Calu3 (cell line): ENCODE measurements around the gene SEMA3B. TPM values are rescaled to one million over a fixed set of nuclear protein-coding genes. Genes with fewer than 3 reads are reported as not detected.
"Not testable (repeated sequence)": the region's sequence is repeated elsewhere in the genome, so short reads cannot be mapped to it uniquely, and the experiment has no call there.

Source experiments
- BruUV-seq: library from RNA; stranded (reverse); fragments of 400-500 nt; replicated peaks from 2 replicates; lab custom pipeline; 2021; lab: Mats Ljungman, UMichigan
- CTCF ChIA-PET: fragments of 300-600 bp; sonication (Branson Sonifier 250); formaldehyde crosslinking; loops from one replicate; lab custom pipeline; 2022; ENCODE audit warnings: antibody characterized with exemption; lab: Charles Lee
- DNase-seq: peaks from one replicate; pipeline ENCODE4 v3.0.0; 2022
- H3K27ac Mint-ChIP-seq: one replicate; pipeline ENCODE4 v1.8.0; 2022; ENCODE audit warnings: mixed read lengths; ENCODE audit not compliant: unreplicated experiment
- H3K27me3 Mint-ChIP-seq: one replicate; pipeline ENCODE4 v1.8.0; 2022; ENCODE audit warnings: mixed read lengths; ENCODE audit not compliant: unreplicated experiment
- H3K36me3 Mint-ChIP-seq: one replicate; pipeline ENCODE4 v1.8.0; 2022; ENCODE audit warnings: mild to moderate bottlenecking, moderate library complexity, mixed read lengths; ENCODE audit not compliant: insufficient read depth, unreplicated experiment
- H3K4me1 Mint-ChIP-seq: one replicate; pipeline ENCODE4 v1.8.0; 2022; ENCODE audit warnings: mild to moderate bottlenecking, low read depth, mixed read lengths; ENCODE audit not compliant: unreplicated experiment
- H3K4me3 Mint-ChIP-seq: one replicate; pipeline ENCODE4 v1.8.0; 2022; ENCODE audit warnings: mild to moderate bottlenecking, low read depth, moderate library complexity, mixed read lengths; ENCODE audit not compliant: unreplicated experiment
- H3K9me3 Mint-ChIP-seq: one replicate; pipeline ENCODE4 v1.8.0; 2022; ENCODE audit warnings: low read depth, mixed read lengths; ENCODE audit not compliant: unreplicated experiment
- CTCF ChIP-seq: fragments of 200-600 bp; IDR thresholded peaks from one replicate; pipeline ENCODE4 v1.8.0; 2022; ENCODE audit warnings: antibody characterized with exemption; ENCODE audit not compliant: unreplicated experiment
- intact Hi-C: fragments of 100-400 bp; cut with micrococcal nuclease; formaldehyde crosslinking; loops from one replicate; pipeline ENCODE4 v1.10.0; 2022; ENCODE audit not compliant: unreplicated experiment
- total RNA-seq: library from RNA; stranded (reverse); gene quantifications from 2 replicates; pipeline ENCODE4 v1.2.3, GENCODE V29; 2022

SEMA3B gene
- total RNA-seq, 1 experiment from 2014 or later = 20.3 TPM

GRCh38 chr3:50303013-50303815 lies 34.3 kb downstream of the SEMA3B start, which contains the start of gene HYAL1:
Gene HYAL1, minus strand, starts transcription at chr3:50303574. Its CDS starts 618 bp downstream, at chr3:50302956.
- no TSS peak for BruUV-seq
- no peak within 1 kb of the TSS for H3K27ac Mint-ChIP-seq
- CTCF ChIA-PET = interaction anchor here (0.8 to 1.2 kb wide), 2 partner anchors 14 to 21 kb away, joined by 3 to 7 read pairs; no protein-coding TSS in a partner anchor
- no peak for TF ChIP-seq CTCF
- no peak within 1 kb of the TSS for H3K4me3 Mint-ChIP-seq
- H3K4me1 Mint-ChIP-seq = peaks cover 20% of the 10 kb centered on the region
- intact Hi-C loops = no loop called here
- no peaks in the 10 kb centered on the region for H3K9me3 Mint-ChIP-seq
- DNase-seq = peak; percentile 29
- H3K27me3 Mint-ChIP-seq = no peaks in the 10 kb centered on the region
- peaks cover 25% of the 10 kb centered on the region for H3K36me3 Mint-ChIP-seq

- H3K27me3 Mint-ChIP-seq = no peaks in the 10 kb centered on the region
- no peak for DNase-seq
- CTCF ChIA-PET = interaction anchor here (0.7 kb wide), 1 partner anchor 12 kb away, joined by 5 read pairs; no protein-coding TSS in a partner anchor
- intact Hi-C loops = no loop called here
- H3K9me3 Mint-ChIP-seq = no peaks in the 10 kb centered on the region
- H3K27ac Mint-ChIP-seq = no peak overlapping the region
- no peak overlapping the region for H3K4me3 Mint-ChIP-seq
- TF ChIP-seq CTCF = no peak
- peaks cover 15% of the 10 kb centered on the region for H3K36me3 Mint-ChIP-seq
- no TSS peak for BruUV-seq
- H3K4me1 Mint-ChIP-seq = peaks cover 17% of the 10 kb centered on the region
Observed at GRCh38 chr3:50304601-50305000, 35.7 kb downstream of the SEMA3B start.

GRCh38 chr3:50312041-50312440 lies 43.1 kb downstream of the SEMA3B start:
- H3K36me3 Mint-ChIP-seq, CTCF ChIA-PET, intact Hi-C loops, H3K27ac Mint-ChIP-seq, H3K9me3 Mint-ChIP-seq, DNase-seq, H3K4me3 Mint-ChIP-seq, BruUV-seq, H3K27me3 Mint-ChIP-seq: not testable (repeated sequence)
- H3K4me1 Mint-ChIP-seq = peaks cover 27% of the 10 kb centered on the region

- DNase-seq = no peak
- peaks cover 28% of the 10 kb centered on the region for H3K4me1 Mint-ChIP-seq
- H3K9me3 Mint-ChIP-seq = no peaks in the 10 kb centered on the region
- H3K27ac Mint-ChIP-seq = no peak overlapping the region
- no peaks in the 10 kb centered on the region for H3K27me3 Mint-ChIP-seq
- TF ChIP-seq CTCF = no peak
- CTCF ChIA-PET = interaction anchor here (1.1 kb wide), 1 partner anchor 22 kb away, joined by 3 read pairs; no protein-coding TSS in a partner anchor
- no TSS peak for BruUV-seq
- no peak overlapping the region for H3K4me3 Mint-ChIP-seq
- intact Hi-C loops = no loop called here
- H3K36me3 Mint-ChIP-seq = peaks cover 20% of the 10 kb centered on the region
Observed at GRCh38 chr3:50314342-50314741, 45.4 kb downstream of the SEMA3B start.
